ENCODE measurements around the gene TAF15. TPM values are rescaled to one million over a fixed set of nuclear protein-coding genes. Genes with fewer than 3 reads are reported as not detected.

The TAF15 gene
- total RNA-seq, 2 donors from 2014 or later: 35.7 to 91.1 TPM

DNA sequence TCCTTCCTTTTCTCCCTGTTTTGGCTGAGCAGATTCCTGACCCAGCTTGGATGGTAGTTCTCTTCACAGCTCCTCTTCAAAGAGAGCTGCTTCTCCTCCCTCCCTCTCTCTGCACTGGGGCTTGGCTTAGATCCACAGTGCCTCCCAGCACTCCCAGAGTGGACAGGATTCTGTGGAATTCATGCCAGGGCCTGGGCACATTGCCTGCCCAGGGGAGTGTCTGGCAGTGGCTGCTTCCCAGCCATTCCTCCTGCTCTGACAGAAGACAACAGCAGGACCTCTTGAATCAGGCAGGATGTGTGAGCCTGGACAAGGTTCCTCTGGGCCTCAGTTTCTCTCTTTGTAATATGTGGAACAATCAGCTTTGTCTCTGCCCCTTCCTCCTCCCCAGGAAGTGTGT lies 9.3 kb upstream of the TAF15 start:
- ATAC-seq (ENCODE audit: insufficient number of reproducible peaks, low FRiP score, low read depth) (no peak), DNase-seq (ENCODE audit: low spot score) (no peak)
- Histone ChIP-seq H3K27me3 (replicated peaks; ENCODE audit: insufficient read depth) (no peaks in the 10 kb centered on the region), H3K36me3 (no peaks in the 10 kb centered on the region), H3K27ac (peak overlapping the region in 1 of 2 donors; percentile 66), H3K9me3 (no peaks in the 10 kb centered on the region), H3K4me3 (no peak overlapping the region), H3K4me1 (ENCODE audit: control insufficient read depth in 1 of 2, low read depth in 2 of 2) (peaks cover 21 to 47% of the 10 kb centered on the region in 2 donors)
- TF ChIP-seq, protein P1, sequence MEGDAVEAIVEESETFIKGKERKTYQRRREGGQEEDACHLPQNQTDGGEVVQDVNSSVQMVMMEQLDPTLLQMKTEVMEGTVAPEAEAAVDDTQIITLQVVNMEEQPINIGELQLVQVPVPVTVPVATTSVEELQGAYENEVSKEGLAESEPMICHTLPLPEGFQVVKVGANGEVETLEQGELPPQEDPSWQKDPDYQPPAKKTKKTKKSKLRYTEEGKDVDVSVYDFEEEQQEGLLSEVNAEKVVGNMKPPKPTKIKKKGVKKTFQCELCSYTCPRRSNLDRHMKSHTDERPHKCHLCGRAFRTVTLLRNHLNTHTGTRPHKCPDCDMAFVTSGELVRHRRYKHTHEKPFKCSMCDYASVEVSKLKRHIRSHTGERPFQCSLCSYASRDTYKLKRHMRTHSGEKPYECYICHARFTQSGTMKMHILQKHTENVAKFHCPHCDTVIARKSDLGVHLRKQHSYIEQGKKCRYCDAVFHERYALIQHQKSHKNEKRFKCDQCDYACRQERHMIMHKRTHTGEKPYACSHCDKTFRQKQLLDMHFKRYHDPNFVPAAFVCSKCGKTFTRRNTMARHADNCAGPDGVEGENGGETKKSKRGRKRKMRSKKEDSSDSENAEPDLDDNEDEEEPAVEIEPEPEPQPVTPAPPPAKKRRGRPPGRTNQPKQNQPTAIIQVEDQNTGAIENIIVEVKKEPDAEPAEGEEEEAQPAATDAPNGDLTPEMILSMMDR (IDR thresholded peaks at IDR 0.05): no peak

DNA sequence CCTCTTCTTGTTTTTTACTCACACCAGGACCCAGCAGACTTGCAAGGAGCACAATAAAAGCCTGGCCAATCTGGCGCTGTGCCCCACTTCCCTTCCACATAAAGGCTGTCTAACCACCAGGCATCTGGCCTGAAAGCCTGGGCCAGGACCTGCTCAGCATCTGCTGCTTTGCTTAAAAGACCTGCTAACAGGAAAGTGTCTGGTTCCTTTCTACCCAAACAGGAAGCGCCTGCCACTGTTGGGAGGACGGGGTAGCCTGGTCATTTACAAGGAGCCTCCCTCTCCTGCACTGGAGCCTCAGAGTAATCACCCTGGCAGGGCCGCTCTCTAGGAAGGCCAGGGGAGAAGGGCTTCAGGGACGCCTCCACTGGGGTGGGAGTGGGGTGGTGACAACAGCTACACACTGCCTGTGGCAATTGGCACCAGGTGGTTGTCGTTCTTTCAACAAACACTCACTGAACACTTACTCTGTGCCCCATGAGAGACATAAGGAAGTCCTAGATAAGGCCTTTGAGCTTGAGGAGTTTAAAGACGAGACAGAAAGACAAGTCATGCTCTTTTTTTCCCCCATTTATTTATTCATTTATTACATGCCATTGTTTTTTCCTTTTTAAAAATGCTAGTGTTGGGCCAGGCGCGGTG lies 7.6 kb upstream of the TAF15 start:
- no peak overlapping the region for H3K4me3 ChIP-seq

DNA sequence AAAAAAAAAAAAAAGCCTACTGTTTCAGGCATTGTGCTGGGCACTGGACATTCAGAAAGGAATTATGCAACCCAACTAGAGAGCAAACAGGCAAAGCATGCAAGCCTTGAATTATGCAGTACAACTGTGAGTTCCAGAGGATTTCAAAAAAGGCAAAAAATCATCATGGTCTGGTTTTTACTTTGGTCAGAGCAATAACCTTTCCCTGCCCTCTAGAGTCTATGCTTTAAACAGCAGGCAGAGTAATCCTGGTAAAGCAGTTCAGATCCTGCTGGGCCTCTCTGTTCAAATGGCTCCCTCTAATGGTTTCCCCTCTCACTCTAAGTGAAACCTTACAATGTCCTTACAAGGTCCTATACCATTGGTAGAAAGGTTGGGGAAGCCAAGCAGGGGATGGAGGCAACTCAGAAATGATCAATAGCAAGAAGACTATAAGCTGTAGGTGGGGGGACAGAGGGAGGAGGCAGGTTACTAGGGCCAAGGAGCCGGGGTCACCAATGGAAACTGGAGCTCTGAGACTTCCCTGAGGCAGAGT lies 4.6 kb upstream of the TAF15 start:
- no peak overlapping the region for H3K4me3 ChIP-seq
- H3K4me1 ChIP-seq (ENCODE audit: control insufficient read depth in 1 of 2, low read depth in 2 of 2): peaks cover 23 to 55% of the 10 kb centered on the region in 2 donors
- no peak for DNase-seq (ENCODE audit: low spot score)
- peak overlapping the region in 1 of 2 donors; percentile 50 for H3K27ac ChIP-seq
- TF ChIP-seq, protein P1 (IDR thresholded peaks at IDR 0.05): peak; percentile 79
- ATAC-seq (ENCODE audit: insufficient number of reproducible peaks, low FRiP score, low read depth): peak; percentile 89
- no peaks in the 10 kb centered on the region for H3K36me3 ChIP-seq
- no peaks in the 10 kb centered on the region for H3K9me3 ChIP-seq
- H3K27me3 ChIP-seq (replicated peaks; ENCODE audit: insufficient read depth): no peaks in the 10 kb centered on the region

More for the DNA sequence above, 7.6 kb upstream of the TAF15 start:
- TF ChIP-seq, protein P1 (IDR thresholded peaks at IDR 0.05): no peak
- Histone ChIP-seq H3K4me1 (ENCODE audit: control insufficient read depth in 1 of 2, low read depth in 2 of 2) (peaks cover 18 to 39% of the 10 kb centered on the region in 2 donors), H3K9me3 (no peaks in the 10 kb centered on the region), H3K27ac (peak overlapping the region in 1 of 2 donors; percentile 18), H3K36me3 (no peaks in the 10 kb centered on the region), H3K27me3 (replicated peaks; ENCODE audit: insufficient read depth) (no peaks in the 10 kb centered on the region)
- ATAC-seq (ENCODE audit: insufficient number of reproducible peaks, low FRiP score, low read depth) (no peak), DNase-seq (ENCODE audit: low spot score) (no peak)

DNA sequence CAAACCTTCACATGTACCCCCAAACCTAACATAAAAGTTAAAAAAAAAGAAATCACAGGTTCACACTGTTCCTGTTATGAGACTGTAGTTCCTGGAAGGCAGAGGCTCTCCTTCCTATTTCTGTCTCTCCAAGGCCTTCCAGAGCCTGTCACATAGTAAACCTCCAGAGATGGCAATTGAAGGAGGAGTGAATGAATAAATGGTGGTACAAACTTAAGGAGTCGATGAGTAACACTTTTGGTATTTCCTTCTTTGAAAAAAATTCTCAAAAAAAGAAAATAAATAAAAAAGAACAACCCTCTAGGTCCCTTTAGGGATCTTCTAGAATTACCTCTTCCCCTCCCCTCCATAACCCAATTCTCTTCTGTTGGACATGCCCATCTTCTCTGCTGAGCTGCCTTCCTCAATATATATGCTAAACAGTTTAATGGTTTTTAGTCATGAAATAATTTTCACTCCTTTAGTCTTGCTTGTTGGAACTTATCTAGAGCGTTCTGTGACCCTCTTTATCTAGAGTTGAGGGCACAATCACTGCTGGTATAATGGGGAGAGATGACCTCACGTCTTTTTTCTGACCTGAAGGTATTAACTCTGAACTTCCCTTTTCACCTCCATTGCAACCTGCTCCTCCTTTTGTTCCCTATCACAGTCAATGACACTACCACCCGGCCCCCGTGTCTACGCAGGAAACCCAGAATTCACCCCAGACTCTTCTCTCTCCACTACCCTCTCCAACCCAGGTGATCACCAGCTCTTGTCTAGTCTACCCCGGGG lies 1.7 kb upstream of the TAF15 start:
- H3K27ac ChIP-seq: peak overlapping the region; percentile 18 to 85

More for the DNA sequence above, 1.7 kb upstream of the TAF15 start:
- no peaks in the 10 kb centered on the region for H3K36me3 ChIP-seq
- DNase-seq (ENCODE audit: low spot score) (no peak), ATAC-seq (ENCODE audit: insufficient number of reproducible peaks, low FRiP score, low read depth) (no peak)
- H3K4me1 ChIP-seq (ENCODE audit: control insufficient read depth in 1 of 2, low read depth in 2 of 2): peaks cover 30 to 57% of the 10 kb centered on the region in 2 donors
- no peaks in the 10 kb centered on the region for H3K27me3 ChIP-seq (replicated peaks; ENCODE audit: insufficient read depth)
- TF ChIP-seq, protein P1 (IDR thresholded peaks at IDR 0.05): no peak
- H3K9me3 ChIP-seq: no peaks in the 10 kb centered on the region
- H3K4me3 ChIP-seq: no peak overlapping the region

All from thoracic aorta (tissue), 2 donors.